ENCODE measurements around the gene SLC43A2. TPM values are rescaled to one million over a fixed set of nuclear protein-coding genes. Genes with fewer than 3 reads are reported as not detected.

Gene SLC43A2
- total RNA-seq, 1 experiment from 2014 or later, result 12.6 TPM

DNA sequence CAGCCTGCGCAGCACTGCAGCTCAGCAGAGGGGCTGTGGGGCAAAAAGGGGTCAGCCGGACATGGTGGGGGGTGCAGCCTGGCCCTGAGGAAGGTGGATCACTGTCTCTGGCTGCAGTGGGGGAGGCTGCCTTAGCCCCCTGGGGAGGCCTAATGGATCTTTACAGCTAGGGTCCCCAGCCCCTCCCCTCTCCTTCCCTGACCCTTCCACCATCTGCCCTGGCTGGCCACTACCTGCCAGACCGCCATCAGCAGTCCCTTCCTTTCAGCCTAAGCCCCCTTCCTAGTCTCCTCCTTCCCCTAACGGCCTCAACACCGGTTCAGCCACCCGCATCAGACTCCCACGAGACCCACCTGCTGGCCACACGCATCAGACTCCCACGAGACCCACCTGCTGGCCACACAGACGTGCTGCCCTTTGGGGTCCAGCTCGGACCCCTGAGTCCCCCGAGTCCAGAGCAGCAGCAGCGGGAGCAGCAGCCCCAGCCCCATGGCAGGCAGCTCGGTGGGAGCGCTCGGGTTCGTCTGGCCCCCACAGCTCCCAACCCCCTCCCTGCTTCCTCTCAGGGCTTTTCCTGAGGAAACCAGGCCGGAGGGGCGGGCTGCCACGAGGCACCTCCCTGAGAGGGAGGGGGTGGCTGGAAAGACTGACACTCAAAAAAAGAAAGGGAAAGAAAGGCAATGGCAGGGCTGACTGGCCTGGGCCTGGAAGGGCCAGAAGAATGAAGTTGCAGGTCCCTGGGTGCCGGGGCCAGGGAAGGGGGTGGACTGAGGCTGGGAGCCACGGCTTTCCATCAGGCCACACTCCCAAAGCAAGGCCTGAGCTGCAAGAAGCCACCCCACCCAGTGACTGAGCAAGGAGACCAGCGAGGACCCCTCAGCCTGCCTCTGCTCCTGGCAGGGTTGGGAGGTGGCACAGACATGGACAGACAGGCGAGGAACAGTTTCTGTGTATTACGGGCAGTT is 16.9 kb upstream of the SLC43A2 start, which contains the start of gene SCARF1:
Gene SCARF1 (minus strand): TSS at position 526 of the 965 bp plus-strand sequence. CDS start 35 bp downstream, at position 491.
- Histone ChIP-seq H3K79me2 (ENCODE audit: insufficient read depth, low read length) (no peaks in the 10 kb centered on the region), H3K9me2 (ENCODE audit: insufficient read depth) (no peaks in the 10 kb centered on the region), H3K27me3 (ENCODE audit: insufficient read depth, low read length) (no peaks in the 10 kb centered on the region), H3K9me3 (ENCODE audit: control insufficient read depth in 1 of 2, insufficient read depth in 1 of 2, low read depth in 1 of 2, low read length in 2 of 2) (no peaks in the 10 kb centered on the region), H3K9ac (ENCODE audit: low read length) (peak within 1 kb of the TSS; percentile 65; the same call in 1 of the 2 replicates), H3K4me1 (ENCODE audit: control insufficient read depth in 1 of 2, insufficient read depth in 2 of 2, low read length in 2 of 2) (peaks cover 27 to 52% of the 10 kb centered on the region in 2 experiments), H4K20me1 (ENCODE audit: insufficient read depth) (no peaks in the 10 kb centered on the region), H3K4me3 (replicated peaks in 1 of 2; ENCODE audit: low read depth in 1 of 2, low read length in 2 of 2) (no peak within 1 kb of the TSS), H3K4me2 (ENCODE audit: low read length) (peak within 1 kb of the TSS; percentile 93), H3K27ac (ENCODE audit: low read depth, low read length) (no peak within 1 kb of the TSS), H3K36me3 (ENCODE audit: control insufficient read depth in 1 of 2, insufficient read depth in 2 of 2, low read length in 2 of 2) (no peaks in the 10 kb centered on the region), H2AFZ (ENCODE audit: low read depth, low read length, poor library complexity, severe bottlenecking) (no peak within 1 kb of the TSS)
- DNase-seq (ENCODE audit: low read depth, low spot score), result no peak
- POLR2A ChIA-PET, result no interaction called here
- RAD21 ChIA-PET (ENCODE audit: low non-redundant PET in 1 of 2, low total read pairs in 2 of 2, uncharacterized antibody in 2 of 2, unreplicated experiment in 2 of 2), result no interaction called here
- ATAC-seq, result no peak
- BruUV-seq (replicated peaks), result no TSS peak
- CTCF ChIA-PET, result interaction anchor here (1.4 kb wide), 2 partner anchors 15 to 16 kb away, joined by 3 to 5 read pairs; partner anchors contain the start of gene SLC43A2
- TF ChIP-seq FOSL1 (IDR thresholded peaks at IDR 0.05; ENCODE audit: low read depth) (no peak), SP1 (IDR thresholded peaks at IDR 0.05; ENCODE audit: low read depth) (no peak), POLR2AphosphoS5 (IDR thresholded peaks at IDR 0.05; ENCODE audit: low read depth, low read length) (no peak), EGR1 (IDR thresholded peaks at IDR 0.05; ENCODE audit: low read depth) (no peak), TCF7L2 (IDR thresholded peaks at IDR 0.05; ENCODE audit: borderline replicate concordance, extremely low read depth, insufficient read depth, insufficient read length) (no peak), POLR2A (IDR thresholded peaks at IDR 0.05; ENCODE audit: borderline replicate concordance, extremely low read depth, insufficient read depth, insufficient read length) (no peak), YY1 (IDR thresholded peaks at IDR 0.05; ENCODE audit: extremely low read depth, insufficient replicate concordance, low read depth, low read length) (no peak), JUND (IDR thresholded peaks at IDR 0.05) (no peak), ZFX (IDR thresholded peaks at IDR 0.05) (no peak), EZH2 (IDR thresholded peaks at IDR 0.05) (no peak), EZH2phosphoT487 (IDR thresholded peaks at IDR 0.05; ENCODE audit: borderline replicate concordance) (no peak), SIN3A (IDR thresholded peaks at IDR 0.05; ENCODE audit: low read depth) (no peak), ELF1 (IDR thresholded peaks at IDR 0.05; ENCODE audit: borderline replicate concordance, low read depth) (no peak), SRF (IDR thresholded peaks at IDR 0.05; ENCODE audit: low read depth) (no peak), RAD21 (IDR thresholded peaks at IDR 0.05; ENCODE audit: low read depth) (no peak), ZNF274 (IDR thresholded peaks at IDR 0.05; ENCODE audit: low read depth, low read length) (no peak)
- TF ChIP-seq, protein P1, sequence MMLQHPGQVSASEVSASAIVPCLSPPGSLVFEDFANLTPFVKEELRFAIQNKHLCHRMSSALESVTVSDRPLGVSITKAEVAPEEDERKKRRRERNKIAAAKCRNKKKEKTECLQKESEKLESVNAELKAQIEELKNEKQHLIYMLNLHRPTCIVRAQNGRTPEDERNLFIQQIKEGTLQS (IDR thresholded peaks at IDR 0.05), result no peak
- TF ChIP-seq, protein P2, sequence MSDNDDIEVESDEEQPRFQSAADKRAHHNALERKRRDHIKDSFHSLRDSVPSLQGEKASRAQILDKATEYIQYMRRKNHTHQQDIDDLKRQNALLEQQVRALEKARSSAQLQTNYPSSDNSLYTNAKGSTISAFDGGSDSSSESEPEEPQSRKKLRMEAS (IDR thresholded peaks at IDR 0.05), result no peak
- TF ChIP-seq, protein P3, sequence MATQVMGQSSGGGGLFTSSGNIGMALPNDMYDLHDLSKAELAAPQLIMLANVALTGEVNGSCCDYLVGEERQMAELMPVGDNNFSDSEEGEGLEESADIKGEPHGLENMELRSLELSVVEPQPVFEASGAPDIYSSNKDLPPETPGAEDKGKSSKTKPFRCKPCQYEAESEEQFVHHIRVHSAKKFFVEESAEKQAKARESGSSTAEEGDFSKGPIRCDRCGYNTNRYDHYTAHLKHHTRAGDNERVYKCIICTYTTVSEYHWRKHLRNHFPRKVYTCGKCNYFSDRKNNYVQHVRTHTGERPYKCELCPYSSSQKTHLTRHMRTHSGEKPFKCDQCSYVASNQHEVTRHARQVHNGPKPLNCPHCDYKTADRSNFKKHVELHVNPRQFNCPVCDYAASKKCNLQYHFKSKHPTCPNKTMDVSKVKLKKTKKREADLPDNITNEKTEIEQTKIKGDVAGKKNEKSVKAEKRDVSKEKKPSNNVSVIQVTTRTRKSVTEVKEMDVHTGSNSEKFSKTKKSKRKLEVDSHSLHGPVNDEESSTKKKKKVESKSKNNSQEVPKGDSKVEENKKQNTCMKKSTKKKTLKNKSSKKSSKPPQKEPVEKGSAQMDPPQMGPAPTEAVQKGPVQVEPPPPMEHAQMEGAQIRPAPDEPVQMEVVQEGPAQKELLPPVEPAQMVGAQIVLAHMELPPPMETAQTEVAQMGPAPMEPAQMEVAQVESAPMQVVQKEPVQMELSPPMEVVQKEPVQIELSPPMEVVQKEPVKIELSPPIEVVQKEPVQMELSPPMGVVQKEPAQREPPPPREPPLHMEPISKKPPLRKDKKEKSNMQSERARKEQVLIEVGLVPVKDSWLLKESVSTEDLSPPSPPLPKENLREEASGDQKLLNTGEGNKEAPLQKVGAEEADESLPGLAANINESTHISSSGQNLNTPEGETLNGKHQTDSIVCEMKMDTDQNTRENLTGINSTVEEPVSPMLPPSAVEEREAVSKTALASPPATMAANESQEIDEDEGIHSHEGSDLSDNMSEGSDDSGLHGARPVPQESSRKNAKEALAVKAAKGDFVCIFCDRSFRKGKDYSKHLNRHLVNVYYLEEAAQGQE (IDR thresholded peaks at IDR 0.05; ENCODE audit: low read depth), result no peak
- intact Hi-C loops (cut with micrococcal nuclease), result loop anchor here (5.0 kb wide), 1 partner anchor 388 kb away; no protein-coding TSS in a partner anchor
